ENCODE results near the gene PCDHAC2.

Gene PCDHAC2

GRCh38 chr5:140988100-140988499 is 21.8 kb downstream of the PCDHAC2 start:
- no peak for DNase-seq

GRCh38 chr5:140988608-140989007 is 22.3 kb downstream of the PCDHAC2 start:
- no peak for DNase-seq

- DNase-seq: no peak
Measured at GRCh38 chr5:140989254-140990020, 23.2 kb downstream of the PCDHAC2 start.

- no peak for DNase-seq
Measured at GRCh38 chr5:140992828-140993227, 26.6 kb downstream of the PCDHAC2 start.

GRCh38 chr5:140996060-140996459 is 29.8 kb downstream of the PCDHAC2 start:
- DNase-seq: no peak

- DNase-seq: no peak
Measured at GRCh38 chr5:140998921-140999410, 32.7 kb downstream of the PCDHAC2 start.

GRCh38 chr5:141001446-141001843 is 35.2 kb downstream of the PCDHAC2 start:
- DNase-seq: no peak

GRCh38 chr5:141001844-141002604 is 35.7 kb downstream of the PCDHAC2 start:
- no peak for DNase-seq

- DNase-seq: no peak
Measured at GRCh38 chr5:141002605-141002965, 36.3 kb downstream of the PCDHAC2 start.

GRCh38 chr5:141003031-141003430 is 36.8 kb downstream of the PCDHAC2 start:
- no peak for DNase-seq

- DNase-seq: peak; percentile 31 to 77
Measured at GRCh38 chr5:141003791-141004611, 37.7 kb downstream of the PCDHAC2 start.

GRCh38 chr5:141007791-141008190 is 41.5 kb downstream of the PCDHAC2 start:
- no peak for DNase-seq

- DNase-seq: no peak
Measured at GRCh38 chr5:141010047-141010793, 43.9 kb downstream of the PCDHAC2 start.

- no peak for DNase-seq
Measured at GRCh38 chr5:141017943-141018342, 51.7 kb downstream of the PCDHAC2 start.

Data from SW 1271 (cell line).